Measurements from ENCODE around the gene GADD45GIP1.

Gene GADD45GIP1

DNA sequence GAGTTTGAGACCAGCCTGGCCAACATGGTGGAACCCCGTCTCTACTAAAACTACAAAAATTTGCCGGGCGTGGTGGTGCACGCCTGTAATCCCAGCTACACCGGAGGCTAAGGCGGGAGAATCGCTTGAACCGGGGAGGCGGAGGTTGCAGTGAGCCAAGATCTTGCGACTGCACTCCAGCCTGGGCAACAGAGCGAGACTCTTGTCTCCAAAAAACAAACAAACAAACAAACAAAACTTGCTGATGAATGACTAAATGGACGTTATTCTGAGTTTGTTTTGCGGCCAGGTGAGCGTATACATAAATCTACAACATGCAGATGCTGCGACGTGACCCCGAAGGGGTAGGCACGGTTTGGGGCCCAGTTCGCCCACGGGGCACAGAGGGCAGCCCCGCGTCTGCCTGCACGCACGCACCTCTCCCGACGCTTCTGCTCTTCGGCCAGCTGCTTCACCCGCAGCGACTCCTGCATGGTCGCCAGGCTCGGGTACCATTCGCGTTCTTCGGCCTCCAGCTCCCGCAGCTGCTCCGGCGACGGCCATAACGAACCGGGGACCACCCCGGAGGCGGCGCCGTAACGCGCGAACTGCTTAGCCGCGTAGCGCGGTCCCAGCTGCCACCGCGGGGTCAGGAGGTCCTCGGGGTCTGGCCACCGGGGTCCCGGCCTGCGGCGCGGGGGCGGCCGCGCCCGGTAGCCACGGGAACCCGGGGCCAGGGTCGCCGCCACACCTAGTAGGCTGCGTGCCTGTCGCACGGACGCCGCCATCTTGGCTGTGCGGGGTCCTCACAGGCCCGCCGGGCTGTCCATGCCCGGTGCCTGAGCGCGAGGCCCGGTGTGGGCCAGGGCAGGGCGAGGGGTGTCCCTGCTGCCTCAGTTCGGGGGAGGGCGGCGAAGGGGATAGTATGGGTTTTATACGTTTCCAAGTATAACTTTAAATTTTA is at the start of gene GADD45GIP1:
Gene GADD45GIP1 (minus strand): TSS at position 778 of the 943 bp plus-strand sequence. CDS start 11 bp downstream, at position 767.
- peak; percentile 34 for DNase-seq

DNA sequence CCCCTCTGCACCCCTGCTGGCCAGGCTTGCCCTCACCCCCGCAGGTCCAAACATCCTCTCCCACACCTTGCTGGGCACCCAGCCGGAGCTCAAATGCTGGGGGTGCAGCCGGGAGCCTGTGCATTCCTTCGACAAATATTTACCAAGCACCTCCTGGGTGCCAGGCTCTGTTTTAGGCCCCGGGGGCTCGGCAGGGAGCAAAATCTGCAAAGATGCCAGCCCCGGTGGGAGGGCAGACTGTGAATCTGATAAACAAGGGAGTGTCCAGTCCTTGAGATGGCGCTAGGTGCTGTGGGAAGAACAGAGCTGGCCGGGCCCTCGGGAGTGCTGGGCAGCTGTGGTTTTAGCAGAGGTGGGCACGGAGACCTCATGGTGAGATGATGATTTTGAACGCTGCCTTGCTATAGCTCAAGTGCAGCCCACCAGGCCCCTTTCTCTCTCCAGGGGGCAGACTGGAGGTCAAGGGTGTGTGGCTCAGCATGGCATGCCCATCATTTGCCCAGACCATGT is 48.9 kb upstream of the GADD45GIP1 start:
- no peak for DNase-seq

DNA sequence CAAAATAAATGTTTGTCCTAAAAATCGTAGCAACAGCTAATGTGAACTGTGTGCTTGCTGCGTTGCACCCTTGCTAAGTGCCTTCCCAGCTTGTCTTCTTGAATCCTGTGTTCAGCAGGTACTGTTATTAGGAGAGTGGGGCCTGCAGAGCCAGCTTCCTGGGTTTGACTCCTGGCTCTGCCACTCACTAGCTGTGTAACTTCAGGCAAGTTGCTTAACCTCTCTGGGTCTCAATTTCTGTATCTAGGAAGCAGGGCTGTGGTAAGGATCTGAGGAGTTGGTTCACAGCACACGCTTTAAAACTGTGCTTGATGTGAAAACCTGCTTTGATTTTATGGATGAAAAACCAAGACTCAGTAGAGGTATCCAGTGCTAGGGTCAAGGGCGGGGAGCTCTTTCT is 48.2 kb upstream of the GADD45GIP1 start:
- DNase-seq = no peak

DNA sequence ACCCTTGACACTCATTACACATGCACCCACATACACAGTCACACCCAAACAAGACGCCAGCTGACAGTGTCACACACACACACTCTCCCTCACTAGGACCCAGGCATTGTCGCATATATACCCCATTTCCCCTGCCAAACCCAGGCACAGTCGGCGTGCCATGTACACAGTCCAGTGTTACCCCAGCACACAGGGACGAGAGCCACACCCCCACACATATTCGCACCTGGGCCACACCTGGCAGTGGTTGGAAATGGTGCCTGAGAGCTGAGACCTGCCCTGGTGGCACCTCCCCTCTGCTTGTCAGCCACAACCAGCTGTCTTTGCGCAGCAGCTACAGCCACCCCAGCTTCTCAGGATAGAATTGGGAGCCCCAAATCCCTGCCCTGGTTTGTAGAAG is 47.2 kb upstream of the GADD45GIP1 start:
- no peak for DNase-seq

GRCh38 chr19:13003081-13003480 is 46.1 kb upstream of the GADD45GIP1 start:
- no peak for DNase-seq

GRCh38 chr19:13002166-13002898 is 45.3 kb upstream of the GADD45GIP1 start:
- DNase-seq = no peak

- no peak for DNase-seq
Observed at GRCh38 chr19:13001502-13002165, 44.6 kb upstream of the GADD45GIP1 start.

DNA sequence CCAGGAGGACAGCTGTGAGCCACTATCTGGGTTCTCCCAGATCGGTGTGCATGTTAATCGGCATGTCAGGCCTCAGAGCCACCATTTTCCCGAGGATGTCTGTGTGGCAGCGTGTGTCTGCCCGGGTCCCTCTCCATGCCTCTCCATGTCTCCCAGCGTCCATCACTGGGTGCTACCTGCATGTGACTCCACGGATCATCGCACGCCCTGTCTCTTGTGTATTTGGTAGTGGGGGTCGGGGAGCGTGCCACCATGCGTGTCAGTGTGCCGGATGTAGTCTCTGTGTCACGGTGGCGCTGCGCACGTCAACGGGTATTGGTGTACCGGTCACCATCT is 44.1 kb upstream of the GADD45GIP1 start:
- no peak for DNase-seq

- no peak for DNase-seq
Observed at GRCh38 chr19:12997967-12998940, 41.2 kb upstream of the GADD45GIP1 start.

DNA sequence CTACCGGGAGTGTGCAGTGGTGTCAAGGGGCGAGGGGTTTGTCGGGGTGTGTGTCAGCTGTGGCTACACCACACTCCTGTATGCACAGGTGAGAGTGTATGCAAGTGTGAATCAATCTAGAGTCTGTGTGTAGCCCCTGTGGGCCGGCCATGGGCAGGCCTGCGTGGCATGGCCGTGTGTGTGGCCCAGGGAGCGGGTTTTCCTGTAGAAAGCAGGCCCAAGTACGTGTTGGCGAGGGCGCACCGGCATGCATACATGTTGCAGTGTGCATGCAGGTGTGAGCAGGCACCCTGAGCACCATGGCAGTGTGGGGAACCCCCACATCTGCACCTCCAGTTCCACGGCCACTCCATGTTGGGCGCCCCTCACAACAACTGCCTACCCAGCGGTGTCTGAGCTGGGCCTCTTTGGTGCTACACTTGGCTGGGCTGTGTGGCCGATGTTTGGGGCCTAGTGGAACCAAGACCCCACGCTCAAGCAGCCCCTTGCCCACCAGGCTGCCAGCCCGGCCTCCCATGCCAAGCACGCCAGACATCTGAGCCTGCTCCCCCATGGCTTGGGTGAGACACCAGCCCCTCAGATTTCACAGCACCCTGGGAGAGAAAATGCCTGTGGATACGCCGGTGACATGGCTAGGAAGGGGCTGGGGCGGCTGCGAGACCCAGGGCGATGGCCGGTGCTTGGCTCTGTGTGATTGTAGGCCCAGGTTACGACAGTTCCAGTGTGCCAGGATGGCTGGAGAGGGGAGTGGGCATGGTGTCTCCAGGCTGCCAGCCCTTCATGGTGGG is 40.4 kb upstream of the GADD45GIP1 start:
- DNase-seq = no peak

DNA sequence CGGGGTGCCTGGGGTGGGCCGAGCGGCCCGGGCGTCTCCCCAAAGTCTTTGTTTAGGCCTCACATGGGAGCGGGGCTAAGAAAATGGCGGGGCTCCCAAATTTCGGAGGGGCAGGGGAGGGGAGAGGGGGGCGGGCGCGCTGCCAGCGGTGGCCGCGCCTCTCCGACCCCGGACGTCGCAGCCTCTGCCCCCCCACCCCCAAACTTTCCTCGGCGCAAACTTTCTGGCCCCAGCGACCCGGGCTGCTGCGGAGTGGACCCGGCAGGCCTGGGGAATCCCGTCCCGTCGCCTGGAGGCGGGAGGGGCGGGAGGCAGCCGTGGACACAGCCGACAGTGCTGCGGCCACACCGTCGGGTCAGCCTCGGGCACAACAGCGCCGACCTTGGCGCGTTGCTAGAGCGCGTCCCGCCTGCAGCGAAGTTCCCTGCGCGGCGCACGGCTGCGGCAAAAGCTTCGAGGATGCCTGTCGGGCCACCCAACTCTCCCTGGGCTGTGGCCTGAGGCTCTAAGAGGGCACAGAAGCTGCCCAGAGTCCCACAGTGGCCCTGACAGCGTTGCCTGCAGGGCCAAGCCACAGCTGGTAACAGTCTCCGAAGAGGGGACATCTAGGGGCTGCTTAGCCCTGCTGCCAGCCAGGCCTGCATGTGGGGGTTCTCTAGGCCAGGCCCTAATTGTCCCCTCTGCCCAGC is 39.5 kb upstream of the GADD45GIP1 start:
- DNase-seq = peak; percentile 12

DNA sequence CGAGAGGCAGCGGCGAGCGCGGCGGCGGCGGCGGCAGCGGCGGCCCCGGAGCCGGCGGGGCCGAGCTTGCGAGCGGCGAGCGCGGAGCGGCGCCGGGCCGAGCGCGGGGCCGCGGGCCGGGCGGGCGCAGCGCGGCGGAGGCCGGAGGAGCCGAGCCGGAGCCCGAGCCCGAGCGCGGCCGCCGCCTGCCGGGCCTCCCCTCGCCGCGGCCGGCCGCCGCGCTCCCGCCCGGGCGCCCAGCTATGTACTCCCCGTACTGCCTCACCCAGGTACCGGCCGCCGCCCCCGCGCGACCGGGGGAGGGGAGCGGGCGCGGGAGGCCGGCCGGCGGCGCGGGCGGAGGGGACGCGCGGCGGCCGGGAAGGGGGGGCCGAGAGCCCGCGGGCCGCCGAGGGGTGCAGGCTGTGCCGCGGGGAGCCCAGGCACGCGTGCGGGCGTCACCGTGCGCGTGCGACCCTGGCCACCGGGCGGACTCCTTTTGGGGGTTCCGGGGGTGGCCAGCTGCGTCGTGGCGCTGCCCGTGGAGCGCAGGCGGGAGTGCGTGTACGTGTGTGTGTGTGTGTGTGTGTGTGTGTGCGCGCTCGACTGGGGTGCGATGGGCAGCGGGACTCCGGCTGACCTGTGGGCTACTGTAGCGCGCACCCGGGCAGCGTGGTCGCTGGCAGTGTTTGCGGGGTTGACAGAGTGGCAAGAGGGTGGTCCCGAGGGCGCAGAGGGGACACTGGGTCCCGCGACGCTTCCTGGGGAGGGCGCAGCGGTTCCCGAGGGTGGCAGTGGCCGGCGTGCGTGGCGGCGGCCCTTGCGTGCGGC is 38.8 kb upstream of the GADD45GIP1 start:
- DNase-seq = no peak

GRCh38 chr19:12994701-12995595 is 37.9 kb upstream of the GADD45GIP1 start, which contains the start of gene NFIX:
TSS of gene NFIX (plus strand) at chr19:12995475. CDS start at chr19:12995838, 363 bp downstream.
- no peak for DNase-seq

DNA sequence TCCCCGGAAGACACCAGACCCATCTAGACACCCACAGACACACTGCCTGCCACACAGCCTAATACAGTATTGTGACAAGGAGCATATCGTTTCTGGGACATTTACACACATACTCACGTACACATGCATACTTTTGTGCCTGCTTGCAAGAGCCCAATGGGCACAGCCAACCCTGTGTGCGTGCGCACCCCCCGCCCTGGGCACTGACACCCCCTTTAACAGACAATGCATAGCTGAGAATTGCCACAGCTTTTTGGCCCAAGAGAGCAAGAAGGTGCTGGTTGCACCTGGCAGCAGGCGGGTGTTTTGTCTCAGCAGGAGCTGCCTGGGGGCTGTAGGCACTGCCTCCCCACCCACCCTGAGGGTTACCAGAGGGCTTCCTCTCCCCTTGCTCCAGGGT is 36.5 kb upstream of the GADD45GIP1 start:
- DNase-seq = no peak

DNA sequence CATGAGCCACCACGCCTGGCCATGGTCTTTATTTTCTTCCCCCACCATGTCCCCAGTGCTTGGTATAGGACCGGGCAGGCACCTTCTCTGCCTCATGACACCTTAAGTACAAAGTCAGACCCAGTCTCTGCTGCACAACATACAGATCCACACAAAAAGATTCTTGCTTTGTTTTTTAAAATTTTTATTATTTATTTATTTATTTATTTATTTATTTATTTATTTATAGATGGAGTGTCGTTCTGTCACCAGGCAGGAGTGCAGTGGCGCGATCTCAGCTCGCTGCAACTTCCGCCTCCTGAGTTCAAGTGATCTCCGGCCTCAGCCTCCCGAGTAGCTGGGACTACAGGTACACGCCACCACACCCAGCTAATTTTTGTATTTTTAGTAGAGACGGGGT is 35.7 kb upstream of the GADD45GIP1 start:
- no peak for DNase-seq

DNA sequence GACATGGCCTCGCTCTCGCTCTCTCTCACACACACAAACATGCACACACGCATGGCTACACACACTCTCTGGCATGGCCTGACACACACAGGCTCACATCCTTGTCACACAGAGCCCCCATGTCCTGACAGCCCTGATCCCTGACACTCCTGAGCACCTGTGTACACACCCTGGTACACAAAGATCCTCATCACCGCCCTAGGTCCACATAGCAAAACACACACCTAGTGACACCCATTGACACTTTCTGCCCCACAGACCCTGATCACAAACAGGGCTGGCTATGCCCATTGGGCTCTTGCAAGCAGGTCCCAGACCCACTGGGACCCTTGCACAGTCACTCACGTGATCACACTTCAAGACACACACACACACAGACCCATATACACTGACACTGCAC is 34.3 kb upstream of the GADD45GIP1 start:
- no peak for DNase-seq

DNA sequence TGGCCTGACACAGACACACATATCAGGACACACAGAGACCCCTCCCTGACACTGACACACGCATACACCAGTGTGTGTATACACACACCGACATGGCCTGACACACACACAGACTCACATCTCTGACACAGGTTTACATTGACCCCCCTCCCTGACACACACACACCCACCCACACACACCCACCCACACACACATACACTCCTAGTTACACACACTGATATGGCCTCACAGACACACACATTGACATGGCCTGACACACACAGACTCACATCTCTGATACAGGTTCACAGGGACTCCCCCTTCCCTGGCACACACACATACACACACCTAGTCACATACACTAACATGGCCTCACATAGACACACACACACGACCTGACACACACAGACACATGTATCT is 33.8 kb upstream of the GADD45GIP1 start:
- no peak for DNase-seq

DNA sequence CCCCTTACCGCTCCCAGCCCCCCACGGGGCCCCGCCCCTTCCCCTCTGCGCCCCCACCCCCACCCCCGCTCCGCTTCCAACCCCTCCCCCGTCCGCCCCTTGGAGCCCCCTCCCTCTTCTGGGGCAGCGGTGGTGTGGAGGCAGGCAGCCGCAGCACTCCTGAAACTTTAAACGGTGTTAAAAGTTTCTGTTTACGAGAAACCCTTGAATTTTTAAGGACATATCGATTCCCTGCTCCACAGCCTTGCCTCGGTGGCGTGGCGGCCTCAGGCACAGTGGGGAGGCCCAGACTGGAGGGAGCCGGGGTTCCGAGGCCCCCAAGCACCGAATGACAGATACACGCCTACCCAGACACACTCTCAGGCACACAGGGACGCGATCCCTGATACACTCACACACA is 33.4 kb upstream of the GADD45GIP1 start:
- DNase-seq = no peak

GRCh38 chr19:12987781-12988180 is 30.8 kb upstream of the GADD45GIP1 start:
- DNase-seq = no peak

Measured in GF-D8 (cell line).